ENCODE data around the gene KLRB1.
"Not testable (repeated sequence)": the region's sequence is repeated elsewhere in the genome, so short reads cannot be mapped to it uniquely, and the experiment has no call there.

KLRB1 gene

DNA sequence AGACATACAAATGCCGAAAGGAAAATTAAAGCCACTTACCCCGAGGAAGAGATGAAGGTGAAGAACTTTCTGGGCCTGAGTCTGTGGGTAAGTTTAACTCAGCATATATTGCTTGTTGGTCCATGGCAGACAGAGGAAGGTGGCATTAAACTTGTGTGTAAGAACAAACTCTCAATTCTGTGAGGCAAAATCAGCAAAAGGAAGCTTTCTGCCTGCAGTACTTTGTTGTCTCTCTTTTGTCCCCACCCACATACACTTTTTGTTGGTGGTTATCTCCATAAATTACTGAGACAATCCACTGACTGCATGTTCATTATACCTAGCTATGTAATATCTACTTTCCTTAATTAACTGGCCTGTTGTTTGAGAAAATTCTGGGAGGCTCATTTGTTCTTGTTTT lies at the start of gene KLRB1:
KLRB1 (minus strand) TSS at position 201 of the 400 bp plus-strand sequence; CDS start at position 124, 77 bp downstream.
- no peak for DNase-seq

DNA sequence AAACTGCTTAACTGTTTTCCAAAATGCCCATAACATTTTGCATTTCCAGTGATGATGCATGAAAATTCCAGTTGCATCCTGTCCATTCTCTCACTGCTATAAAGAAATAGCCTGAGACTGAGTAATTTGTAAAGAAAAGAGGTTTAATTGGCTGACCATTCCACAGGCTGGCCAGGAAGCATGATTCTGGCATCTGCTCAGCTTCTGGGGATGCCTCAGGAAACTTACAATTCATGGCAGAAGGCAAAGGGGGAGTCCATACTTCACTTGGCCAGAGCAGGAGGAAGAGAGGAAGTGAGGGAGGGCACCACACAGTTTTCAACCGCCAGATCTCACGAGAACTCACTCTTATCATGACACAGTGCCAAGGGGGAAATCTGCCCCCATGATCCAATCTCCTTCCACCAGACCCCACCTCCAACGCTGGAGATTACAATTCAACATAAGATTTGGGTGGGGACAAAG lies 43.6 kb upstream of the KLRB1 start:
- DNase-seq = no peak

DNA sequence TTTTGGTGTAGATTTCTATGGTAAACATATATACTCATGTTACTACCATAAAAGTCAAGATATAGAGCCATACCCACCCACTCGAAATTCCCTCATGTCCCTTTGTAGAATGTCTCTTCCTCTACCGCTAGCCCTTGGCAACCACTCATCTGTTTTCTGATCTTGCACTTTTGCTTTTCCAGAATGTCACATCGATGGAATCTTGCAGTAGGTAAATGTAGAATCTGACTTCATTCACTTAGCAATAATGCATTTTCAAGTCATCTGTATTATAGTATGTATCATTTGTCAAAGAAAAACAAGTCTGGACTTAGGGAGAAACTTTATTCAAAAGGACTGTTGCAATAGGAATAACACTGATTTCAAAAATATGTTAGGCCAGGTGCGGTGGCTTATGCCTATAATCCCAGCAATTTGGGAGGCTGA lies 42.4 kb upstream of the KLRB1 start:
- DNase-seq = no peak

DNA sequence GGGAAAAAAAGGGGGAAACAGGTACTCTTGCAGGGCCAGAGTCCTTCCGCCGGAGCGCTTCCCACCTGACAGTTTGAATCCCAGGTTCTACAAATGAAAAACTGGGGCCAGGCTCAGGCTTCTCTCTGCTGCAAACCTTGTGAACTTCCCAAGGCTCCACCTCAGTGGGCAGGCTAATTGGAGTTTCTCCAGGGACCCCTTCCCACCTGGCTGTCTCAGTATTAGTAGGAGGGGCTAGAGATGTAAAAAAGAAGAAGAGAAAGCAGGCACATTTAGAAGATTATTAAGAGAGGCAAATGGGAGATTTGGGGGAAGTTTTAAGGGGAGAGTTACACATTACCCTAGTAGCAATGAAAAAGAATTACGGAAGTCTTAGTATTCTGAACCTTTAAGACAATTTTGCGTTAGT lies 41.8 kb upstream of the KLRB1 start:
- no peak for DNase-seq

DNA sequence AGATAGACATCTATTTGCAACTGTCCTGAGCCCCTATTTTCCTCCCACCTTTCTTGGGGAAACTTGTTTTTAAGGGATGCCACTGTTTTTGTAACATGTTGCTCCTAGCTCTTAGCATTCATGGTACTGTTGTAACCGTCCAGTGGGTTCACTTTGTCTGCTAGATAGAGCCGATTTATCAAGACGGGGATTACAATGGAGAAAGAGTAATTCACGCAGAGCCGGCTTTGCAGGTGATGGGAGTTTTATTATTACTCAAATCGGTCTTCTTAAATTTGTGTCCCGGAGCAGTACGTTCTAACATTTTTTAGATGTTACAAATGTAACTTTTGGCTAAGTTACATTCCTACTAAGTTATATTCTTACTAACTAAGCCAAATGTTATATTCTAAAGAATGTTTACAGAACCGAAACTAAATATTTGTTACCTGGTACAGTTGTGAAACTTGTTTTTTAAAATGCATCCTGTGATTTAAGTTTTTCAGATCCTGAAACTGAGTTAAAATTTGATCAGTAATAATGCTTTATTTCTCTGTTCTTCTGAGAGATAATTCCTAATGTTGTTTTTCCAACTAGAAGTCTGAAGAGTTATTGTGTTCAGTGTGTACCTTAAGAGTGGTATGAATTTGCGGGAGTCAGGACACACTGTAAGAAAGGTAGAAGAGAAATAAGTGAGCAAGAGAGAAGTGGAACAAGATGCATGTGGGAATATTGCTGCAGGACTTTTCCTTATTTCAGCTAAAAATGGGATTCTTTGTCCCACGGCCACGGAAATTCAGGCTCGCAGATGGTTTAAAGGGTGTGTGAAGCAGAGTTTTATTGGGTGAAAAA lies 41.2 kb upstream of the KLRB1 start:
- DNase-seq = no peak

DNA sequence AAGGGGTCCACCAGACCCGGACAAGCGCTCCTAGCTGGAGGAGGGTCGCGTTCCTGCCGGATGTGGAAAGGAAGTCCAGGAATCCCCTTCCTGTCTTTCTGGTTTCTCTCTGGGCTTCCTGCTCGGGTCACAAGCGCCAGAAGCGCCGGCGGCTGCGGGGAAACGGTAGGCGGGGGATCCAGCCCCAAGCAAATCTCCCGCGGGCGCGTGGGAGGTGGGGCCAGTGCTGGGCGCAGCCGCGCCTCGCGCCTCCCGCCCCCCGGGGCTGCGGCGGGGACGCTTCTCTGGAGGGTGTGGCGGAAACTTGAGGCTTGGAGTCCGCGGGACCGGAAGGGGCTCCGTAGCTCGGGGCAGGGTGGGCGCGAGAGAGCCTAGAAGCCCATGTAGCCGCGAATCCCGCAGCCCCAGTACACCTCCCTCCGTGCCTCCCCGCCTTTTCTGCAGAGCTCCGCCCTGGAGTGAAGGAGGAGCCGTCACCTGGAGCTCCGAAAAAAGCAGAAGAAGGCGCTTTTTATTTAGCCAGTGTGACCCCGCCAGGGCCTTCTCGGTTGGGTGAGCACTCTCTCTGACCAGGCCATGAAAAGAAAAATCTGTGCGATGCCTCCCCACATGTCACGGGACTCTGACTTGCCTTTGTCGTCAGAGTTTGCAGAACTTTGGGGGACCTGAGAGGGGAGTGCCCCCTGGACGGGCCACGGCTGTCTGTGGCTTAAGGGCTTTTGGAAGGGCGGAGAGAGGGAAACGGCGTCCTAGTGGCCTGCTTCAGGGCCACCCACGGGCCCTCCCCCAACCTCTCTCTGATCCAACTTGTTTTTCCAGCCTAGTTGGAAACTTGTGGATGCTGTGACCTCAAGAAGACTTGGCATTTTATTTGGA lies 40.3 kb upstream of the KLRB1 start:
- no peak for DNase-seq

DNA sequence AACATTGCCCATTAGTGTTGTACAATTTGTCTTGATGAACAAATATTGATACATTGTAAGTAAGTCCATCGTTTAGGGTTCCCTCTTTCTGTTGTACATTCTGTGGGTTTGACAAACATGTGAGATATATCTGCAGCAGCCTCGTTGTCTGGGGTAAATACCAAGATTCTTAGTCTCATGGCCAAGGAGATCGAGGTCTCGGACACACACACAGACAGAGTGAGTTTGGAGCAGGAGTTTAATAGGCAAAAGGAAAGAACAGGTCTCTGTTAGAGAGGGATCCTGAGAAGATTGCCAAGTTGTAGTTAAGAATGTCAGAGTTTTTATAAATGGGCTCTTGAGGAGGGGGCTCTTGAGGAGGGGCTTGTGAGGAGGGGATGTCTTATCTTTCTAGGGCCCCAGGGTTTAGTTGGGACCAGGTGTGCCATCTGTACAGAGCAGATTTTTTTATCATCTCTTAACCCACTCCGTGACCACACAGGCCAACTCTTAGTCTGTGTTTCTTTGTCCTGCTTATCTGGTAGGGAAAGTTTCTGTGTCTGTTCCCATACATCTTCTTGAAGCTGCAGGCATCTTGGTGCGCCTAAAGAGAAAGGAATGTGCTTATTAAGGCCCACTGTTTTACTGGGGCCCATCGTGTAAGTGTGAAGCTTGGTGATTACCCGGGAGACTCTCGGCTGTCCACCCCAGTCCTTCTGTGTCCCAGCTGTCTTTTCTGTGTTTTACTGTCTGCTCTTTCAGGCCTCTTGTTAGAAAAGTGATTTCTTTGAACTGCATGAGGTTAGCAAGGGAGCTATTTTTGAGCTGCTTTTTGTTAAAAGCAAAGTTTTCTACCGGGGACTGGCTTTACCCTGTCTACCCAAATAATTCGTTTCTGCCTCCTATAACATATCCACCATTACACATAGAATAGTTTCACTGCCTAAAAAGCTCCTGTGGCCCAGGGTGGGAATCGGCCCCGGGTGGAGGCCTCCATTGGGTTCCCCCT lies 39.4 kb upstream of the KLRB1 start:
- no peak for DNase-seq

DNA sequence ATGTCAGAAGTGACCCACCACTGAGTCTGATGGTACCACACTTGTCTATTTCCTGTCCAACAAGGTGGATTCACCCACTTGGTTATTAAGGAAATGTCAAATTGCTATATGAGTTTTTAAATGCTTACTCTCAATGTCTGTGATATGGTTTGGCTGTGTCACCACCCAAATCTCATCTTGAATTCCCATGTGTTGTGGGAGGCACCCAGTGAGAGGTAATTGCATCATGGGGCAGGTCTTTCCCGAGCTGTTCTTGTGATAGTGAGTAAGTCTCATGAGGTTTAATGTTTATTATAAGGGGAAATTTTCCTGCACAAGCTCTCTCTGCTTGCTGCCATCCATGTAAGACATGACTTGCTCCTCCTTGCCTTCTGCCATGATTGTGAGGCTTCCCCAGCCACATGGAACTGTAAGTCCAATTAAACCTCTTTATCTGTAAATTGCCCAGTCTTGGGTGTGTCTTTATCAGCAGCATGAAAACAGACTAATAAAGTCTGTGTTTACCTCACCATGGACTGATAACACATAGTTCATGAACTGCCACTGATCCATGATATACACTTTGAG lies 37.4 kb upstream of the KLRB1 start:
- not testable (repeated sequence) for DNase-seq

DNA sequence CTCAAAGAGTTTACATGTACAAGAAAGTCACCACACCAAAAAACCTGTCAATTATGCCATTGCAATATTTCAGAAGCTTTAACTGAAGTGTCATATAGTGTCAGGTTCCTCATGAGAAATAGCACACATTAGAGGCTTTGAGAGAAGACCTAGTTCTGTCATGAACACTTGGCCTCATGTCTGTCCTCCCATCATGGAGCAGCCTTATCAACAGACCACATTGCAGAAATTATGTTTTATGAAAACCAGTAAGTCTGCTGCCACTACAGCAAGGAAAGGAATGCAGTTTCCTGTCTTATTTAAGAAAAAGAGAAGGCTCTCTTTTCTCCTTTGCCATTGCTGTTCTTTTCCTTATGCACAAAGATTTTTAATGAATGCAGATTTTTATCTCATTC lies 35.5 kb upstream of the KLRB1 start:
- no peak for DNase-seq

DNA sequence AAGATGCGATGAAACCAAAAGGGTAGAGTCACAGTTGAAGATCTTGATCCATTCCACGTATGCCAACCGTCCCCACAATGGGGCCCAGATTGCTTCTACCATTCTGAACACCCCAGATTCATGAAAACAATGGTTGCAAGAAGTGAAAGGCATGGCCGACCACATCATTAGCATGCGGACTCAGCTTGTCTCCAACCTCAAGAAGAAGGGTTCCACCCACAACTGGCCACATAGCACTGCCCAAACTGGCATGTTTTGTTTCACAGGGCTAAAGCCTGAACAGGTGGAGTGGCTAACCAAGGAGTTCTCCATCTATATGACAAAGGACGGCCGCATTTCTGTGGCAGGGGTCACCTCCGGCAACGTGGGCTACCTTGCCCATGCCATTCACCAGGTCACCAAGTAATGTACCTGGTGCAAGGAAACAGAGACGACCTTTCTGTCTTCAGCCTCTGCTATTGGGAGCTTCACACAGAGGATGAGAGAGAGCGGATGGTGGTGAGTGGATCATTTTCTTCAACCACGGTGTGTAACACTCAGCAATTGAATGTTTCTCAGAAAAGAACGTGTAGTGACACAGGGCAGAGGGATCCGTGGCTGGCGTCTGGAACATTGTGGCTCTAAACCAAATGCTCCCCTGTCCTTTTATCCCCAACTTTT lies 35.0 kb upstream of the KLRB1 start:
- DNase-seq = no peak

DNA sequence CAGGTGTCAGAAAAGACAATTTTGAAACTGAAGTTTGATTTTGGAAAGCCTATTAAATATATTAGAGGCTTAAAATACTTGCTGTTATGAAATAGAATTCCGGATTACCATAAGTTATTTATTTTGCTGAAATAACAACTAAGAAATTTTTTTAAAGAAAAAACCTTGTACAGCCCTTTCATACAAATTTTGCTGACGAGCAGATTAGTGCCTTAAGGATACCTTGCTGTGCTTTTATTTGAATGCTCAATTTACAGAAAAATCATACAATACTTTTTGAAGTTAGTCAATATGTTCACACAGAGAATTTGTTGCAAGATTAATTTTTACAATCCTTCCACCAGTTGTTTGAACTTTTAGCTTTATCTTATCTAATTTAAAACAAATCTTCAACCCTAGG lies 32.3 kb upstream of the KLRB1 start:
- DNase-seq = no peak

DNA sequence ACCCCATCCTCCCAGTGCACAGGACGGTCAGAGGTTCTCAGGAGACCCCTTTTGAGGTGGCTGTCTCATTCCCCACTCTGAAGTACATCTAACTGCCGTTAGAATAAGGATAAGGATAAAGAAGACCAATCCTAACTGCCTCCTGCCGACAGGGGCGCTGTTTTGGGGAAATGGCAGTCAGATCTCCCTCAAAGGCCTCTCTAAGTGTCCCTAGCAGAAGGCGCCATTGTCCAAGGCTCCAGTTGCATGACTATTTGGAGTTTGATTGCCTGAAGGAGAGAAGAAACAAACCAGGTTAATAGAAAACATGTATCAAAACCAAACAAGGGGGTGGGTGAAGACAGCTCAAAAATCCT lies 29.1 kb upstream of the KLRB1 start:
- no peak for DNase-seq

DNA sequence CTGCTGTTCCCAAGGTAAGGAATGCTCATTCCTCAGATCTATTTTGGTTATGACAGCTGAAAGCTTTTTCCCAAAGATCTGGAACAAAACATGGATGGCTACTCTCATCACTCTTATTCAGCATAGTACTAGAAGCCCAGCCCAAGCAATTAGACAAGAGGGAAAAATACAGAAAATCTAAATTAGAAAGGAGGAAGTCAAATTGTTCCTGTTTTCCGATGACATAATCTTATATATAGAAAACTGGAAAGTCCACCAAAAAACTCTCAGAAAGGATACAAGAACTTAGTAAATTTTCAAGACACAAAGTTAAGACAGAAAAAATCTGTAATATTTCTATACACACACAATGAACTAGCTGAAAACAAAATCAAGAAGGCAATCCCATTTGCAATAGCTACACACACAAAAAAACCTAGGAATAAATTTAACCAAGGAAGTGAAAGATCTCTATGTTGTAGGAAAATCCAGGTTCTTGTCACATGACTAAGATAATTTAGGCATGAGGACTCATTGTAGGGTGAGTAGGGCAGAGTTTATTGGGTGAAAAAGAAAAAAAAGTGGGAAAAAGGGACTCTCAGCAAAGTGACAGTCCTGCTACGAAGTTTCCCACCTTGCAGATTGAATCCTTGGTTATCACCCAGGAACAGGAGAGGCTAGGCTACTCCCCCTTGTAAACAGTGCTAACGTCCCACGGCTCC lies 28.6 kb upstream of the KLRB1 start:
- no peak for DNase-seq

DNA sequence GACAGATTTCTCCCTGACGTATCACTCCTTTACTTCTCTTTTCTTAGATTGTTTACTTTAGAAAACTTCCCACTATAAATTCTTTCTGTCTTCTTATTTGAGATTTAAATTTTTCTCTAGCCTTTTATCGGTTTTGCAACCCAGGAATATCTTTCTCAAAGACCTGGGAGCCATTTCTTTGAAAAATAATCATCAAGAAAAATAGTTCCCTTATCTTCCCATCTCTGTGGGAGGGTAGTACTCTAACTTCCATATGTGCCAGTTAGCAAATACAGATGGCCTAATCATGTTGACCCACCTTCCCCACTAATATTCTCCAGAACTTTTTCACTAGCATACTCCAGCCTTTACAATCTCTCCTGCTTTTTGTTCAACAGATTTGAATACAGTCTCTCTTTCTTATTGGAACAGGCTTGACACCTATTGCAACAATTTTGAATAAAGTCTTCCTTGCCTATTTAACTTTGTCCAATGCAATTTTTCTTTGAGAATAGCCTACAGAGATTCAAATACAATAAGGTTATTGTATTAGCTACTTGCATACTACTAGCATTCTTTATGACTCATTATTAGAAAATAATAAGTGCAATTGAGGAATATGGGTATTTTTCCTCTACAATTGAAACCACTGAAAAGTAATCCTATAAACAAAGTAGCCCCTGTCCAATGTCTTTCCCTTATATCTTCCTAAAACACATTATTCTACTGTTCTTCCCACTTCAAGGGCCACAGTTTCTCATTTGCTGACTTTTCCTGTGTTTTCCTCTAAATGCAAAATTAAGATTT lies 27.4 kb upstream of the KLRB1 start:
- DNase-seq = no peak

DNA sequence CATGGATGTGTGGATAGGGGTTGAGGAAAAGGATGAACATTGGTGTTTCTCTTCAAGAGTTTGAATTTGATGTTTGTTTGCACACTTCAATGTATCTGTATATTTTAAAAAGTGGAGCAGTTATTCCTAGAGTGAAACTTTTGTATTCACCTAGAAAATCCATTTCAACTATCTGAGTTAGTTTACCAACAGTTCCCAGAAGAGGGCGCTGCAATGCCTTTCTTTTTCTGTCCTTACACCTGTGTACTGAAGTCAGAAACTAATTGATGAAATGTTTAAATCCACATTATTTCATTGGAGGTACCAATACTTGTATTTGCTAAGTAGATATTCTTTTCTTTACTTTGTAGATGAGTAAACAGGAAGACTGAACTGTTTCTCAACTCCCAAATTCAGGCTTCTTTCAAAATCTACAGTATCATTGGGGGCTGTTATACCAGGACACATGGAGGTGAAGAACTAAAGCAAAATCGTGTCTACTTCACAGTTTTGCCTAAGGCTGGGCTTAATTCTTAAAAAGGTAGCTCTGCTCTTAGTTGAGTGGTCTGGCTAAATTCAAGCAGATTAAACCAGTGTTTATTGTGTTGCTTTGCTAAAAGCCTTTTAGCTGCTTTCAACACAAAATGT lies 26.6 kb upstream of the KLRB1 start:
- DNase-seq = no peak

DNA sequence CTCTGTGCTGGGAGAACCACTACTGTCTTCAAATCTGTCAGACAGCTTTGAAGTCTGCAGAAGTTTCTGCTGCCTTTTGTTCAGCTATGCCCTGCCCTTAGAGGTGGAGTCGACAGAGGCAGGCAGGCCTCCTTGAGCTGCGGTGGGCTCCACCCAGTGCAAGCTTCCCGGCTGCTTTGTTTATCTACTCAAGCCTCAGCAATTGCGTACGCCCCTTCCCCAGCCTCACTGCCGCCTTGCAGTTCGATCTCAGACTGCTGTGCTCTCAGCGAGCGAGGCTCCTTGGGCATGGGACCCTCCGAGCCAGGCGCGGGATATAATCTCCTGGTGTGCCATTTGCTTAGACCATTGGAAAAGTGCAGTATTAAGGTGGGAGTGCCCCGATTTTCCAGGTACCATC lies 25.1 kb upstream of the KLRB1 start:
- DNase-seq = no peak

DNA sequence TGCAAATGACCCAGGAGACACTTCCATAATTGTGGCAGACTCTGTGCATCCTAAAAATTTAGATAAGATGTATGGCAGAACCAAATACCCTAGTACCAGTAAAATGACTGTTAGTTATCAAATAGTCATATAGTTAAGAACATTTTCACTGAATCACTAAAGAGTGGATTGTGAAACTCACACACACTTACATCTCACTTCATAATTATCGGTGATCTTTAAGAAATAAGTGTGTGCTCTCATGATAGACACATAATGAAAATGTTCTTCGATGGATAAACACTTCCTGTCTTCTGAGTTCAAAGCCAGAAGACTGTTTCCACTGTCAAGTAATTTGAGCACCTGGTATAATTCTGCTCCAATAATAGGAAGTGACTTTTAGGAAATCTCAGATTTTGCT lies 19.1 kb upstream of the KLRB1 start:
- DNase-seq = no peak

DNA sequence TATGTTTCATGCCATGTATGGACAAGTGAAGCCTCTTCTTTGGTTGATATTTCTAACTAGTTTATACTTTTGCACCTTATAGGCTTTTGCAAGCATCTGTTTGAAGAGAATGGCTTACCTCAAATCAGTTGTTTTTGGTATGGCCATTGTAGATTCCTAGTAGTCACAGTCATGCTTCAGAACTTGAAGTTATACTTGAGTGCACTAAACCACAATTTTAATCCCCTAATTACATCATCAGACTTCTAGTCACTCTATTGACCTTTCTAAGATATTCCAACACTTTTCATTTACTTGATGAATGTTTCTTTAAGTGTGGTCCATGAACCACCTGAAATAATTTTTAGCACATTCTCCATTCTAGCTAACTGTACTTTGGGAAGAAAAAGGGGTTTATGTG lies 18.6 kb upstream of the KLRB1 start:
- DNase-seq = no peak

DNA sequence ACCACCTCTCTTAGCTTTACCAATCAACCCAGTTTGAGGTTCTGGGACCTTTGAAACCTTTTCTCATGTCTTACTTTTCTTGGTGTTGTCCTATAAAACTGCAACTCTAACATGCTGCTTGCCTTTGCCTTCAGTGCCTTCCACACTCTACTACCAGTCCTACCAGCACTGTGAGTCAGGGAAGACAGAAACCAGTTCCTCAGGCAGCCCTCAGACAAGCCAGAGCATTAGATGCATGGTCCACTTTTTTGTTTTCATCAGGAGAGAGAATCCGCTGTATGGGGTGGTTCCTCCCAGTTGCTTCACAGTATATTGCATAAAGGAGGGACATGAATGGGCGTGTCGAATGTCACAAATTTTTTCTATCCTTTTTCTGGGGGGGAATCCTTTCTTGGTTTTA lies 17.3 kb upstream of the KLRB1 start:
- DNase-seq = no peak
